GM21360 (cell line): ENCODE results near the gene LIMCH1.
"Not testable (repeated sequence)": the region's sequence is repeated elsewhere in the genome, so short reads cannot be mapped to it uniquely, and the experiment has no call there.

Experiments used
- ATAC-seq: cut with Tn5 transposase; IDR thresholded peaks from one replicate; pipeline ENCODE4 v1.9.1; 2021; ENCODE audit warnings: mild to moderate bottlenecking, moderate library complexity; ENCODE audit not compliant: unreplicated experiment

The LIMCH1 gene

GRCh38 chr4:41670982-41671381, 133.0 kb downstream of the LIMCH1 start:
- ATAC-seq = no peak

GRCh38 chr4:41678086-41678816, 140.3 kb downstream of the LIMCH1 start:
- ATAC-seq = no peak

- ATAC-seq = no peak
Observed at GRCh38 chr4:41678951-41679350, 141.0 kb downstream of the LIMCH1 start.

GRCh38 chr4:41679991-41680390, 142.0 kb downstream of the LIMCH1 start:
- no peak for ATAC-seq

GRCh38 chr4:41681054-41681453, 143.1 kb downstream of the LIMCH1 start:
- ATAC-seq = no peak

GRCh38 chr4:41683326-41683725, 145.4 kb downstream of the LIMCH1 start:
- no peak for ATAC-seq

GRCh38 chr4:41686893-41687292, 148.9 kb downstream of the LIMCH1 start:
- no peak for ATAC-seq

- no peak for ATAC-seq
Observed at GRCh38 chr4:41687971-41688370, 150.0 kb downstream of the LIMCH1 start.

GRCh38 chr4:41692717-41693345, 154.9 kb downstream of the LIMCH1 start:
- peak; percentile 84 for ATAC-seq

GRCh38 chr4:41693629-41694028, 155.7 kb downstream of the LIMCH1 start:
- no peak for ATAC-seq

GRCh38 chr4:41696131-41696530, 158.2 kb downstream of the LIMCH1 start:
- ATAC-seq = no peak

- no peak for ATAC-seq
Observed at GRCh38 chr4:41696763-41697162, 158.8 kb downstream of the LIMCH1 start.

- ATAC-seq = no peak
Observed at GRCh38 chr4:41701983-41702382, 164.0 kb downstream of the LIMCH1 start.

- no peak for ATAC-seq
Observed at GRCh38 chr4:41702770-41703169, 164.8 kb downstream of the LIMCH1 start.

- no peak for ATAC-seq
Observed at GRCh38 chr4:41703785-41704184, 165.8 kb downstream of the LIMCH1 start.

- ATAC-seq = no peak
Observed at GRCh38 chr4:41709844-41710481, 172.0 kb downstream of the LIMCH1 start.

GRCh38 chr4:41711654-41712053, 173.7 kb downstream of the LIMCH1 start:
- ATAC-seq = not testable (repeated sequence)

GRCh38 chr4:41712425-41712824, 174.5 kb downstream of the LIMCH1 start:
- ATAC-seq = no peak

GRCh38 chr4:41713768-41714167, 175.8 kb downstream of the LIMCH1 start:
- no peak for ATAC-seq

GRCh38 chr4:41714364-41715000, 176.5 kb downstream of the LIMCH1 start:
- ATAC-seq = no peak

- no peak for ATAC-seq
Observed at GRCh38 chr4:41715155-41715554, 177.2 kb downstream of the LIMCH1 start.

GRCh38 chr4:41718907-41719306, 180.9 kb downstream of the LIMCH1 start:
- ATAC-seq = no peak
